B cell (primary cell): Measurements from ENCODE around the gene SLC39A13.

ENCODE experiments used
- CTCF ChIP-seq: fragments of 200-600 bp; IDR thresholded peaks from one replicate; pipeline ENCODE4 v1.8.0; 2022; ENCODE audit warnings: antibody characterized with exemption, mild to moderate bottlenecking
- EZH2 ChIP-seq: IDR thresholded peaks from 2 replicates; pipeline ENCODE4 v1.6.1; 2012; ENCODE audit warnings: borderline replicate concordance, low read depth, mild to moderate bottlenecking, moderate library complexity, low read length; ENCODE audit not compliant: insufficient read depth, poor library complexity, severe bottlenecking

- TF ChIP-seq EZH2 (no peak), CTCF (no peak)
Measured at GRCh38 chr11:47434011-47434786, 25.8 kb downstream of the SLC39A13 start.
